ENCODE measurements around the gene MTA1. TPM values are rescaled to one million over a fixed set of nuclear protein-coding genes. Genes with fewer than 3 reads are reported as not detected.

The MTA1 gene
- total RNA-seq, result 39.2 and 47.0 TPM in 2 replicates

DNA sequence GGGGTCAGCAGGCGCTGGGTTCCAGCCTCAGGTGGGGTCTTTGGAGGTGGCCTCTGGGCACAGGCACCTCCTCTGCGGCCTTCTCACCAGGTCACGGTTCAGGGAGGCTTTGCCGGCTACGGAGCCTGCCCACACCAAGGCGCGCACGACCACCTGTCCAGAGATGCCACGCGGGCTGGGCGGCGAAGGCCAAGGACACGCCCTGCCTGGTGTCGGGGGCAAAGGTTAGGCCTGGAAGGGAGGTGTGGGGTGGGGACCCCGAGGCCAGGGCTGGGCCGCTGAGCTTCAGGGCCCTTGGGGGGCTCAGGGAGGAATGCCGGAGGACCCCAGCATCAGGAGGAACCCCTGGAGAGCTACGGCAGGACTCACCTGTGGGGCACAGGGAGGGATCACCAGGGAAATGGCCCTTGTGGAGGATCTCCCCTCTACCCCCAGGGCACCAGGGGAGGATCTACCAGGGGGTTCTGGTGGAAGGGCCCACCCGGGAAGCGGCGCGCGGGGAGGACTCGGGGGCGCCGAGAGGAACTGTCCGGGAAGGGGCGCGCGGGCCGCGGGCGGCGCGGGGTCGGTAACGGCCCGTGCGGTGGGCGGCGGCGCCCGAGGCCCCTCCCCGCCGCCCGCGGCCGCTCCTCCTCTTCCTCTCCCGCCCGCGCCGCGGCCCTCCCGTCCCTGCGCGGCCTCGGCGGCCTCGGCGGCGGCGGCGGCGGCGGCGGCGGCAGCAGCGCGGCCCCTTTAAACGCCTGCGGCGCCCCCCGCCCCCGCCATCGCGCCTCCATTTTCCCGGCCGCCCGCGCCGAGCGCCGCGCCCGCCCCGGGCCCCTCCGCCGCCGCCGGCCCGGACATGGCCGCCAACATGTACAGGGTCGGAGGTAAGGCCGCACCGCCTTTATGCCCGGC, at the start of gene MTA1:
MTA1 (plus strand) TSS at position 633 of the 897 bp plus-strand sequence; CDS start at position 842, 209 bp downstream.

DNA sequence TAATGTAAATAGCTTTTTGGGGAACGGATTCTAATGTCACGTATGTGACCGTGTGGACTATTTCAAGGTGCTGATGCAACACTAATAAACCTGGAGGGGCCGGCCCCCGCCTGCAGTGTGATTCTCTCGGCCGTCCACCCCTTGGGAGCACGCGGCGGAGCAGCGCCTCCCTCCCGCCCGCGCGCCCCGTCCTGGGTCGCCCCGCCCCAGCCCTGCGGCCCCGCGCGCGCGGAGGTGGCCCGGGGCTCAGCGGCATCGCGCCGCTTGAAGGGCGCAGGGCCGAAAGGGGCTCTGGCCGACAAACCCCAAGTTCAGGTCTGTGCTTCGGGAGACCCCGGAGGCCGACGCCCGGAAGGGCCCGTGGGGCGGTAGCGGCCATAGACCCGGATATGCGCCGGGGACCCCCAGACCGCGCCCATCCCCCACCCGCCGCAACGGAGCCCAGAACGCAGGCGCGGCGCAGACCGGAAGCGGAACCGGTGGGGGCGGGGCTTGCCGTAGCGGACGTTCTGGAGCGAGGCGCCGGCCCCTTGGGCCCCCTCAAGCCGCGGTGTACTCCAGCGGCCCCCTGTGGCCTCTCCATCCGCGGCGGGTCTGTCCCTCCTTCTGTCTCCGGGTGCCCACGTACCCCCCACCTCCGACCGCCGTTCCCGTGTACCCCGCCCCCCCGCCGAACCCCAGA, 21.4 kb upstream of the MTA1 start, which contains the start of gene TEX22:
TEX22 (plus strand) TSS at position 495 of the 682 bp plus-strand sequence. CDS start 803 bp downstream, outside the sequence.

DNA sequence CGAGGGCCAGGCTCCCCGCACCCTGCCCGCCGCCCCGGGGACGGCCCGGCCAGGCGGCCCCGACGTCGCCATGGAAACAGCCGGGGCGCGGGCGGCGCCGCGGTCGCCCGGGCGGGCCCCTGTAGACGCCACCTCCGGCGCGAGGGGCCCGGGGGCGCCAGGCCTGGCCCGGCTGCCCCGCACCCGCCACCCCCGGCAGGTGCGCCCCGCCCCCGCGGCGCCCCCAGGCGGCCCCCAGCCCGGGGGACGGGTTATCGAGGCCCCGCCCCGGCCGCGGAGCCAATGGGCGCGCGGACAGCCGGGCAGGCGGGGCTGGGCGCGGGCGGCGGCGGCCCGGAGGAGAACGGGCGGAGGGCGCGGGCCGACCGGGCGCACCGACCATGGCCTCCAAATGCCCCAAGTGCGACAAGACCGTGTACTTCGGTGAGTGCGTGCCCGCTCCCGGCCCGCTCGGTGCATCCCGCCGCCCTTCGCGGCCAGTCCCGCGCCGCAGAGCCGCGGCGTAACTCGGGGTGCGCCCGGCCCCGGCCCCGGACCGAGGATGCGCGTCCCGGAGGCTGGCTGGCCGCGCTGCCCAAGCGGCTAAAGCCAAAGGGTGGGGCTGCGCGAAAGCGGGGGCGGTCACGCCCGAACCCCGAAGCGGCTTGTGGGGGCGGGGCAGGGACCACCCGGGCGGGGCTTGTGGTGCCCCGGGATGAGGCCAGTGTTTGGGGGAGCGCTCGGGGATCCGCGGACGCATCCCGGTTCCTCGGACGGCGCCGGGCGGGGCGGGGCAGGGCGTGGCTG, 55.0 kb downstream of the MTA1 start, which contains the start of gene CRIP2:
CRIP2 (plus strand) TSS at position 339 of the 786 bp plus-strand sequence; CDS start at position 381, 42 bp downstream.

DNA sequence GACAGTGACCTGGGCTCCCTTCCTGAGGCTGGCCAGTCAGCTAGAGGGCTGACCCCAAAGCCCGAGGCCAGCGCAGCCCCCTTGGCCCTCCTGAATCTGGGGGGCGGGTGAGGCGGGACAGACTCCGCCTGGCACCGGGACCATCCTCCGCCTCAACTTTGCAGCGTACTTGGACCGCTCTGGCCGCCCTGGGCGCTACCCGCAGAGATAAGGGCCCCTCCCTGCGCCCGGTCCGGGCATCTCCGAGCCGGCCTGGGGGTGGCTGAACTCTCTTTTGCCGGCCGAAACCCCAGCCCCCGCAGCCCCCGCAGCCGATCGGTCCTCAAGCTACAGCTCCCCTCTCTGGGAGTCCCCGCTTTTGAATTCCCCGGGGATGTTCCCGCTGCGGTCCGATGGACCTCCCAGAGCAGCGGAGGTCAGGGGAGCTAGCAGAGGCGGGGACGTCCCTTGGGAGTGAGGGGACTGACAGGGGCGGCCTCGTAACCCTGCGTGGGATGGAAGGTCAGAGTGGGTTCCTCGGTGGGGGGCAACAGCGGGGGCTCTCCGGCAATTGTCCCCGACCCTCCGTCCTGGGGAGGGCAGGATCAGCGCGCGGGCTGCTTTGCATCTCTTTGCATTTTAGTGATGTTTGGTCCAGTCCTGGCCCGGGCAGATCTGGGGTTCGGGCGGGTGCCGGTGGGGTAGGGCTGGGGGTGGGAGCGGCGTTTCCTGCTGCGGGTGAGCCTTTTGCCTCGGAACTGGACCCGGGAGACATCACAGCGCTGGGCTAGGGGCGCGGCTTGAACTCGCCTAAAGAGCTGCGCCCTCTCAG, 66.7 kb downstream of the MTA1 start, which contains the start of gene CRIP1:
CRIP1 (plus strand) TSS at position 724 of the 811 bp plus-strand sequence. CDS start 374 bp downstream, outside the sequence.

DNA sequence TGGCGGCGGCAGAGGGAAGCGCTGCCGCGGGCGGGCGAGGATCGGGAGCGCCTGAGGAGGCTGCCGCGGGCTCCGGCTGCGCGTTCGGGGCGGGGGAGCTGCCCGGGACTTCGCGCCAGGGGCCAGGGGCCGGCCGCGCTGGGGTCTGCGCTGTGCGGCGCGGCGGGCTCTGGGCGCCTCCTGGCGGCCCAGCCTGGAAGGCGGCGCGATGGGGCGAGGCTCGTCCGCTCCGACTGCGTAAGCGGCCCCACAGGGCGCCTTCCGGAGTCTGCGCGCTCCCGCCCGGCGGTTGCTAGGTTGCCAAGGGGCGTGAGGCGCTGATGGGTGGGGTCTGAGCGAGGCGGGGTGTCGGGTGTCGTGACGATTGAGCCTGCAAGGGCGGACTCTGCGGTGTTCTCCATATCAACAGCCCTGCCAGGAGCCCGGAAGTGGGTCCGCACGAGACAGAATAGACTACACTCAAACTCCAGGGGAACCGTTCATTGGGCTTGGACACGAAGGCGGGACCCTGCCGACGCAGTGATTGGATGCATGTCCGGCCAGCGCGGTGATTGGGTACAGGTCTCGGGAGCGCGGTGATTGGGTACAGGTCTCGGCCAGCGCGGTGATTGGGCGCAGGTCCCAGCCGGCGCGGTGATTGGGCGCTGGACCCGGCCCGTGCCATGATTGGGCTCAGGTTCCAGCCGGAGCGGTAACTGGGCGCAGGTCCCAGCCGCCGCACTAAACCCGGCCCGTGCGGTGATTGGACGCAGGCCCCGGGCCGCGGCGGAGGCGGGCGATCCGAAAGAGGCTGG, 71.1 kb downstream of the MTA1 start, which contains the start of gene TEDC1:
TEDC1 (plus strand) TSS at position 675 of the 794 bp plus-strand sequence. CDS start 130 bp downstream, outside the sequence.

Other genes with a start within 250 kb of the MTA1 start
- 6.1 and 6.7 TPM in 2 replicates for gene NUDT14, start 238.5 kb upstream of the MTA1 start, total RNA-seq
- gene BTBD6, start 171.3 kb upstream of the MTA1 start, total RNA-seq, result 56.2 and 63.7 TPM in 2 replicates
- 26.8 and 27.2 TPM in 2 replicates for gene BRF1, start 118.8 kb upstream of the MTA1 start, total RNA-seq
- gene PACS2, start 105.1 kb upstream of the MTA1 start, total RNA-seq, result 40.3 and 40.5 TPM in 2 replicates
- under 0.01 TPM in 1 of 2 replicates, not detected in the other for gene TEX22, start 21.3 kb upstream of the MTA1 start, total RNA-seq
- gene CRIP2, start 55.0 kb downstream of the MTA1 start, total RNA-seq, result 102 and 104 TPM in 2 replicates
- gene CRIP1, start 67.1 kb downstream of the MTA1 start, total RNA-seq, result 1.7 and 3.3 TPM in 2 replicates
- 16.3 and 19.2 TPM in 2 replicates for gene TEDC1, start 71.4 kb downstream of the MTA1 start, total RNA-seq
- 9.1 and 11.4 TPM in 2 replicates for gene TMEM121, start 106.8 kb downstream of the MTA1 start, total RNA-seq